ENCODE results near the gene CCDC24. TPM values are rescaled to one million over a fixed set of nuclear protein-coding genes. Genes with fewer than 3 reads are reported as not detected.

The CCDC24 gene
- total RNA-seq, 1 donor from 2014 or later = 5.3 TPM

DNA sequence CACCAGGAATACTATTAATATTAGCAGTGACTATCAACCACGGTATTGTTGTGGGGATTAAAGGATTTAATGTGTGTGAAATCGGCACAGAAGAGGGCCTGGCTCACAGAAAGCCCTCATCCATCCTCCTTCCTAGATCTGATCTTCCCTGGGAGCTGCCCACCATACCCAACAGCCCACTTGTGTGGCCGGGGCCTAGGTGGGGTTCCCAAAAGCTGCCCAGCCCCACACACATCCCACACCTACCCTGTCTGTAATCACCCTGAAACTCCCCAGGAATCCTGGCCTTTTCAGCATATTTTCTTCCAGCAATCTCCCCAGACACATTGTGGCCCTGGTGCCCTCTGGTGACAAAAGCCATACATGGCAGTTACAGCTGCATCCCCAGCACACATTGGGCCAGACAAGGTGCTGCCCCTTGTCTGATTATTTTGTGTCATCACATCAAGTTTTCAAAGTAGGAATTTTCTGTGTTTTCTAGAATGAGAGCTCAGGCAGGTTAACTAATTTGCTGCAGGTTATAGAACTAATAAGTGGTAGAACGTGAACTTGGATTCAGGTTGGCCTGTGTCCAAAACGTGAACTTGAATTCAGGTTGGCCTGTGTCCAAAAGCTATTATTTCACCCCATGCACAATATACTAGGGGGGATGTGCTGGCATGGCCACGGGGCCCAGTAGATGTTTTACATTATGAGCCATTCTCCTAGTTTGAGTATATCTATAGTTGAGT, 45.2 kb downstream of the CCDC24 start:
- no peak for FAIRE-seq

DNA sequence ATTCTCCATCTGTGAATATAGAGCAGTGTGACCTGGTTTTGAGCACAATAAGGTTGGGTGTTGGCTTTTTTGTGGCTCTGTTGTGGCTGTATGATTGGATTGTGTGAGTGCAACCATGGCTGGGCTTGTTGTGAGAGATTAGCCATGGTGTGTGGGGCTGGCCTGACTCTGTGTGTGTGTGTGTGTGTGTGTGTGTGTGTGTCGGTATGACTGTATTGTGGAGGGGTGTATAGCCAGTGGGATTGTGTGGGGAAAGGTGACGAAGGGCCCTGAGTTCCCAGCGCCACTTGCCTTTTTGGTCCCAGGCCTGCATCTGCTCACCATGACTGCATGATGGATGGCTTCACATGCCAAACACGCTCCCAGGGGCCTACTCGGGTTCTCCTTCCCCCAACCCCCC, 45.8 kb downstream of the CCDC24 start:
- DNase-seq (ENCODE audit: low spot score in 2 of 2) = no peak

More for the DNA sequence above, 45.2 kb downstream of the CCDC24 start:
- DNase-seq (ENCODE audit: low spot score in 2 of 2) = peak; percentile 48 to 65

DNA sequence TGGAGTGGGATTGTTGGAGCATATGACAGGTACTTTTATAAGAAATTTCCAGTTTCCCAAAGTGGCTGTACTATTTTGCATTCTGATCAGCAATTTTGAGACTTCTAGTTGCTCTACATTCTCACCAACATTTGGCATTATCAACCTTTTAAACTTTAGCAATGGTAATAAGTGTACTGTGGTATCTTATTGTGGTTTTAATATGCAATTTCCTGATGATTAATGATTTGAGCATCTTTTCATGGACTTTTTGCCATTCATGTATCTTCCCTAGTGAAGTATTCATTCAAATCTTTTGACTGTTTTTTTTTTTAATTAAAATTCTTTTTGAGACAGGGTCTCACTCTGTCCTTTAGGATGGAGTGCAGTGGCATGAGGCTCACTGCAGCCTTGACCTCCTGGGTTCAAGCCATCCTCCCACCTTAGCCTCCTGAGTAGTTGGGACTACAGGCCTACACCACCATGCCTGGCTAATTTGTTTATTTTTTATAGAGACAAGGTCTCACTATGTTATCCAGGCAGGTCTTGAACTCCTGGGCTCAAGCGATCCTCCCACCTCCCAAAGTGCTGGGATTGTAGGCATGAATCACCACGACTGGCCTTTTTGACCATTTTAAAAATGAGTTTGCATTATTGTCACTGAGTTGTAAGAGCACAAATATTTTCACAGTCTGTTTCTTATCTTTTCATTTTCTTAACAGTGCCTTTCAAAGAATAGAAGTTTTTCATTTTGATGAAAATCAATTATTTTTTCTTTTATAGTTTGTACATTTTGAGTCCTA, 47.7 kb downstream of the CCDC24 start:
- FAIRE-seq (no peak), DNase-seq (ENCODE audit: low spot score in 2 of 2) (no peak)

More for the DNA sequence above, 45.8 kb downstream of the CCDC24 start:
- FAIRE-seq = no peak

DNA sequence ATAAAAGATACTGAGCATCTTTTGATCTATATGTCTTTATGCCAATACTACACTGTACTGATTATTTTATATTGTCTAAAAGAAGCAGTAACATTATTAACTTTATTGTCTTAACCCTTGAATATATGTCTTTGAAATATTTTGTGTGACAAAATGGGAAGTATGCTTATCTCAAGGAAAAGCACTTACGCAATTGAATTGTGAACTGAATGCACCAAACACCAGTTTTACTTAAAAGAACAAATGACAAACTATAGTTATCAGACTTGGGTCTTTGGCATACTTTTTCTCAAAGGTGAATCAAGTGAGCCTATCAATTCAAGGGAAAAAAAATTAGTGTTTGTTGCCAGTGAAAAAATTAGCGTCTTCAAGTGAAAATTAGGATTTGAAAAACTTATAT, 49.0 kb downstream of the CCDC24 start:
- FAIRE-seq (no peak), DNase-seq (ENCODE audit: low spot score in 2 of 2) (no peak)

DNA sequence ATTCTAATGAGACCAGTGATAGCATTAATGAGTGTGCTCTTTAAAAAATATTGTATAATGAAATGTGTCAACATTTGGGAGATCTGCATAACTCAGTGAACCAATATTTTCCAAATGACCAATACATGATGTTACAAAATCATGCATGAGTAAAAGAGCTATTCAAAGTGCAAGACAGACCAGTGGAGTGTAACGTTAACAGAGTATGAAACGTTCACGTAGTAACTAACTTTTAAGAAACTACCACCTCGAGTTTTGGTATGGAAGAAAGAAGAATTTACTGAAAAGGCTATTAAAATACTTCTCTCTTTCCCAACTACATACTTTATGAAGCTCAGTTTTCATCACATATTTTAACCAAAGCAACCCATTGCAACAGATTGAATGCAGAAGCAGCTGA, 49.4 kb downstream of the CCDC24 start:
- DNase-seq (ENCODE audit: low spot score in 2 of 2) = no peak
- no peak for FAIRE-seq

DNA sequence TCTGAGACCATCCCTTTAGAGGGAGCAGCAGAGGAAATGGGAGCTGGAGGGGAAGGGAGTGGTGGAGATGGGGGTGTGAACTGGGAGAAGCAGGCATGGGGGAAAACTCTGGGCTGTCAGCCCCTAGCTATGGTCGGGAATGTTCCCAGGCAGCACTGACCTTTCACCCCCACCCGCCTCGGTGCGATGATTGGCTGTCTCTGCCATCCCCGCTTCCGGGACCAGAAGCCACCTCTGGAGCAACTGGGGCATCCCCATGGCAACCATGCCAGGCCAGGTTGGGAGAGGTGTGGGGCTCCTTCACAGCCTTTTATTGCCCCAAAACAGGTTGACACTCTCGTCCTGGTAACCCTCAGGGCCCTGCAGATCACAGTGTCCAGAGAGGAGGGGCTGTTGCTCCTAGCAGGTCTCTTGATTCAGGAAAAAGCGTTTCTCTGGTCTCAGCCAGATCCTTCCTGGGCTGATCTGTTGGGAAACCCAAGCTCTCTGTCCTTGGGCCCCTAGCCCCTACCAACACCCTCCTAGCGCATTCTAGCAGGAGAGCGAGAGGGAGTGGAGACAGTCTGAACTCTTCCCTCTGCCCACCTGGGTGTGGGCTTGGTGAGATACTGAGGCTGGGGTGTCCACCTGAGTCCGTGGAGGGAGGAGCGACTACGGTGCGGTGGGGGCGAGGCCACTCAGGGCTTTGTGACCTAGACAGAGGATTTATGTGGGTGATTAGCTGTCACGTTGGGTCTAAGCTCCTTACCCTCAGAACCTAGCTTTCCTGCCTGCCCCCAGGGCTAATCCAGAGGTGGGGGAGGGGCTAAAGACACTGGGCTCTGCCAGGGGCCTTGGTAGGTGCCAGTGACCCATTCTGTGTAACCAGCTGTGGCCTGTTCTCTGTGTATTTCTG, 52.0 kb downstream of the CCDC24 start:
- no peak for FAIRE-seq

DNA sequence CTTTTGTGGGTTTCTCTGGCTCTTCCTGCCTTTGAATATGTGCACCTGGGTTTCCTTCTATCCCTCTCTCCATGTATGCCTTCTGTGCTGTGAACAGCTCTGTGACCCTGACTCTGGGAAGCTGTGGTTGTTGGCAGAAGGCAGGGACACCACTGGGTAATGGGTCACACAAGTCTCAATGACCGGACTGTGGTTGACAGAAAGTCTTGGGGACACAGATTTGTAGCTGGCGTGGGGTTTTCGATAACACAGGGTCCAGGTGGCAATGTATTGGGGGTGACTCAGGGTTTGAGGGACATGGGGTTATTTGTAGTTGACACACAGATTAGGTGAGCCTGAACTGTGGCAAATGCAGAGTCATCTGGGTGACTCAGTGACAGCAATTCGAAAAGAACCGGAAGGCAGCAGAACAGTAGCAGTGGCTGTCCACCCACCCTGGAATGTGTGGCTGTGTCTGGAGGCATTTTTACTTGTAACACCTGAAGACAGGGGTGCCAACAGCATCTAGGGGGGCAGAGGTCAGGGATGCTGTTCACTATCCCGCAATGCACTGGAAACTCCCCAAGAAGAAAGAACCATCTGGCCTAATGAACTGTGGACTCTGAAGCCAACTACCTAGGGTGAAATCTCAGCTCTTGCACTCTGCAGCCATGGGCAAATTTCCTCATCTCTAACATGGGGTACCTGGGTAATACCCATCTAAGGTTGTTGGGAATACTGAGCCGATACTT, 52.8 kb downstream of the CCDC24 start:
- FAIRE-seq (no peak), DNase-seq (ENCODE audit: low spot score in 2 of 2) (no peak)

More for the DNA sequence above, 52.0 kb downstream of the CCDC24 start:
- DNase-seq (ENCODE audit: low spot score in 2 of 2) = no peak

DNA sequence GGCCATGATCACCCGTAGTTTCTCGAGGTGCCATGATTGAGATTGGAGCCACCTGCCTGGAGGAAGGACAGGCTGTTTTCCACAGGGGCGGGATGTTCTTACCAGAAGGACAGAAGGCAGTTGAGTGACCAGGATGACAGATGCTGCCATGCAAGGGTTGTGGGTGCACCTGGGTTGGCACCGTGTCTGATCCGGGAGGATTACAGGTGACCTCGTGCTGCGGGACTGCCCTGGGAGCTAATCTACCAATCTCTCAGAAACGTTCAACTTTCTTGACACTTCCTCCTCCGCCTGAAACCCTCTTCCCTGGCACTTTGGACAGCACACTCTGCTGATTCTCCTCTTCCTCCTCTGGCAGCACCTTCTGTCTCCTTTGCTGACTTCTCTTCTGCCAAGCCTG, 53.7 kb downstream of the CCDC24 start:
- FAIRE-seq (no peak), DNase-seq (ENCODE audit: low spot score in 2 of 2) (no peak)

Other genes with a start within 250 kb of the CCDC24 start
- under 0.01 TPM for gene ARTN, start 57.8 kb upstream of the CCDC24 start, total RNA-seq
- 13.9 TPM for gene IPO13, start 44.6 kb upstream of the CCDC24 start, total RNA-seq
- gene DPH2, start 21.6 kb upstream of the CCDC24 start, total RNA-seq = 12.2 TPM
- gene ATP6V0B, start 16.6 kb upstream of the CCDC24 start, total RNA-seq = 265 TPM
- 119 TPM for gene B4GALT2, start 12.4 kb upstream of the CCDC24 start, total RNA-seq
- gene SLC6A9, start 39.9 kb downstream of the CCDC24 start, total RNA-seq = 2.9 TPM
- gene KLF17, start 127.2 kb downstream of the CCDC24 start, total RNA-seq = under 0.01 TPM
- not detected for gene KLF18, start 150.0 kb downstream of the CCDC24 start, total RNA-seq
- 26.5 TPM for gene DMAP1, start 221.9 kb downstream of the CCDC24 start, total RNA-seq

Measured in frontal cortex (tissue), 4 donors.